Measurements from ENCODE around the gene AMBRA1.
A peak's percentile ranks its signal among the peaks of the same experiment; 100 is the strongest.

Gene AMBRA1

DNA sequence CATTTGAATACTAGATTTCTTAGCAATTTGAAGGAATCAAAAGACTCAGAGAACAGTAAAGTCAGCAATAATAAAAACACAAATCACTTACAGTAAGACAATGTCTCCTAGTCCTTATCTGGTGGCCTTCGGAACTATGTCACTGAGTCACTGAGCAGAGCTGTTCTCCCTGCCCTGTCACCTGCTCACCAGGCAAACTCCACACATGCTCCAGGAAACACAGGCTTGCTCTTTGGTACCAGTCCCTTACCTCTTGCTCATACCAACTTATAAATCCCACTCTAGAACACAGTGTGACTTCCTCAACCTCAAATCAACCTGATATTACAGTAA, 121.2 kb downstream of the AMBRA1 start:
- DNase-seq (ENCODE audit: low read depth) = no peak

GRCh38 chr11:46471943-46472661, 121.7 kb downstream of the AMBRA1 start:
- no peak for DNase-seq (ENCODE audit: low read depth)

- peak; percentile 29 for DNase-seq (ENCODE audit: low read depth)
These were observed 123.9 kb downstream of the AMBRA1 start for GRCh38 chr11:46469926-46470325.

- DNase-seq (ENCODE audit: low read depth) = no peak
These were observed 128.1 kb downstream of the AMBRA1 start for GRCh38 chr11:46465683-46466082.

GRCh38 chr11:46463701-46464421, 130.0 kb downstream of the AMBRA1 start:
- no peak for DNase-seq (ENCODE audit: low read depth)

DNA sequence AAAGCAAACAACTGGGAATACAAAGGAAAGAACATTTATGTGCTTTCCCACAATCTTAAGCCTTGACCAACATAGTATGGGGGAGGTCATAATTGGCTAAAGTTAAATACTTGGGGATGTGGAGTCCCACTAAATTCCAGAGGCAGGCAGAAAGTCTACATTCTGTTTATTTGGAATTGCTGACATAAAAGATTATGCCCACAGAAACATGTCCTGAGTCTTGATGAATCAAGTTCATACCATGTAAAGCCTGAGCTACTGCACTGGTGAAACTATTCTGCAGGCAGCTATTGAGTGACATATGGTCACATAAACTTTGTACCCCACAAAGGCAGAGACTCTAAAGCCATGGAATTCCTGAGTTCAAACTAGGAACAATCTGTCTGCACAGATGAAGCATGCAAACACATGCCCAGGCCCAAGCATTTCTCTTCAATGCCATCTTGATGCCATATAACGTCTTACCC, 132.3 kb downstream of the AMBRA1 start:
- DNase-seq (ENCODE audit: low read depth) = peak; percentile 85

DNA sequence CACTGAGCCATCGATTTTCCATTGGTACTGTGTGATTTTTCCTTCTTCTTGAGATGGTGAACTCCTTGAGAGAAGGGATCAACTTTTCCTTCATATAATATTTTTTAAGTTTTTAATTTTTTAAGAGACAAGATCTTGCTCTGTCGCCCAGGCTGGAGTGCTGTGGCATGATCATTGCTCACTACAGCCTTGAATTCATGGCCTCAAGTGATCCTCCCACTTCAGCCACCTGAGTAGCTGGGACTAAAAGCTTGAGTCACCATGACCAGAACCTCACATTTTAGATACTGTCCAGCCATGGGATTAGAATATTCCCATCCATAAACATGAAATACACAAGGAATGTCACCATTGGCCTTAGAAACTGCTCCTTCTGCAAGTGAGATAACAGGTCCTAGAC, 135.3 kb downstream of the AMBRA1 start:
- no peak for DNase-seq (ENCODE audit: low read depth)

- no peak for DNase-seq (ENCODE audit: low read depth)
These were observed 136.0 kb downstream of the AMBRA1 start for GRCh38 chr11:46457659-46458424.

GRCh38 chr11:46457021-46457420, 136.8 kb downstream of the AMBRA1 start:
- no peak for DNase-seq (ENCODE audit: low read depth)

- DNase-seq (ENCODE audit: low read depth) = no peak
These were observed 137.4 kb downstream of the AMBRA1 start for GRCh38 chr11:46456269-46457001.

DNA sequence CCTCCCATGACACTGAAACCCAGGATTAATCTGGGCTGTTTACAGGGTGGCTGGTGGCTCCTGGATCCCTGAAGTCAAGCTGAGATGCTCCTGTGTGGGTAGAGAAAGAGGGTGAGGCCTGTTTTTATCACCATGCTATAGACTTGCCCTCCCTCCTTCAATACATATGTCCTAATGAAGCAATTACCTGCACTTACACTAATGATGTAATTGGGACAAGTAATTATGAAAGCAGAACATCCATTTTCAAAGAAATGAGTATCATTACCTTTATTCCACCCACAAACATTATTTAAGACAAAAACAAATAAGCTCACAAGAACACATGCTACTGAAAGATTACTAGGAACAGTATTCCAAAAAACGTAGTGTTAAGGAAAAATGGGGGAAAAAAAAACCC, 138.0 kb downstream of the AMBRA1 start:
- no peak for DNase-seq (ENCODE audit: low read depth)

DNA sequence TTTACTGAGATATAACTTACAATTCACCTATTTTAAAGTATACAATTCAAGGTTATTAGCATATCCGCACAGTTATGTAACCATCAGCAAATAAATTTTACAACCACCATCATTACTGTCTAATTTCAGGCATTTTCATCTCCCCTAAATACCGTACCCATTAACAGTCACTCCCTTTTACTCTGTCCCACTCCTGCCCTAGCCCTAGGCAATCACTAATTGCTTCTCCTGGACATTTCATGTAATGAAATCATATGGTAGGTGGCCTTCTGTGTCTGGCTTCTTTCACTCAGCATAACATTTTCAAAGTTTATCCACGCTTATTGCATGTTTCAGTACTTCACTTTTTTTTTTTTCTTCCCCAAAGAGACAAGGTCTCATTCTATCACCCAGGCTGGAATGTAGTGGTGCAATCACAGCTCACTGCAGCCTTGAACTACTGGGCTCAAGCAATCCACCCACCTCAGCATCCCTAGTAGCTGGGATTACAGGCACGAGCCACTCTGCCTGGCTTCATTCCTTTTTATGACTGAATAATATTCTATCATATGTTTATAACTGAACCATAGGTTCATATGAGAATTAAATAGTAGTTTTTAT, 140.8 kb downstream of the AMBRA1 start:
- no peak for DNase-seq (ENCODE audit: low read depth)

DNA sequence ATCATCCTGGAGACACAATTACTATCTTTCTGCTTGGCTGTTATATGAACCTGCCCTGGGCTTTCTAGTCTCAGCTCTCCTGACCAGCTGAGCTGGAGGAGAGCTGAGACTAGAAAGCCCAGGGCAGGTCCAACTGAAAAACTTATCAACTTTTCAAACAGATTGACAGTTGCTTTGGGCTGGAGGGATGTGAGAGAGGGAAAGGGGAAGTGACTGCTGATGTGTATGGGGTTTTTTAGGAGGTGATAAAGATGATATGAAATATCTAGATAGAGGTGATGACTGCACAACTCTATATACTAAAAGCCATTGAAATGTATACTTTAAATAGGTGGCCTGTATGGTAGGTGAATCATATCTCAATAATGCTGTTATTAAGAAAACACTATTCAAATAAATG, 142.1 kb downstream of the AMBRA1 start:
- DNase-seq (ENCODE audit: low read depth) = no peak

- DNase-seq (ENCODE audit: low read depth) = no peak
These were observed 142.9 kb downstream of the AMBRA1 start for GRCh38 chr11:46450846-46451477.

DNA sequence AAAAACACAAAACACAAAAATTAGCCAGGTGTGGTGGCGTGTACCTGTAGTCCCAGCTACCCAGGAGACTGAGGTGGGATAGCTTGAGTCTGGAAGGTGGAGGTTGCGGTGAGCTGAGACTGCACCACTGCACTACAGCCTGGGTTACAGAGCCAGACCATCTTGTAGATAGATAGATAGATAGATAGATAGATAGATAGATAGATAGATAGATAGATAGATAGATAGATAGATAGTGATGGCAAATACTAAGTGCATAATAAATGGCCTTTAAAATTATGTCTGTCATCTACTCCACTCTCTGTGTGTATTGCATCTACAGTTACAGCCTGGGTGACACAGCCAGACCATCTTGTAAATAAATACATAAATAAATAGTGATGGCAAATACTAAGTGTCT, 146.3 kb downstream of the AMBRA1 start:
- DNase-seq (ENCODE audit: low read depth) = no peak

DNA sequence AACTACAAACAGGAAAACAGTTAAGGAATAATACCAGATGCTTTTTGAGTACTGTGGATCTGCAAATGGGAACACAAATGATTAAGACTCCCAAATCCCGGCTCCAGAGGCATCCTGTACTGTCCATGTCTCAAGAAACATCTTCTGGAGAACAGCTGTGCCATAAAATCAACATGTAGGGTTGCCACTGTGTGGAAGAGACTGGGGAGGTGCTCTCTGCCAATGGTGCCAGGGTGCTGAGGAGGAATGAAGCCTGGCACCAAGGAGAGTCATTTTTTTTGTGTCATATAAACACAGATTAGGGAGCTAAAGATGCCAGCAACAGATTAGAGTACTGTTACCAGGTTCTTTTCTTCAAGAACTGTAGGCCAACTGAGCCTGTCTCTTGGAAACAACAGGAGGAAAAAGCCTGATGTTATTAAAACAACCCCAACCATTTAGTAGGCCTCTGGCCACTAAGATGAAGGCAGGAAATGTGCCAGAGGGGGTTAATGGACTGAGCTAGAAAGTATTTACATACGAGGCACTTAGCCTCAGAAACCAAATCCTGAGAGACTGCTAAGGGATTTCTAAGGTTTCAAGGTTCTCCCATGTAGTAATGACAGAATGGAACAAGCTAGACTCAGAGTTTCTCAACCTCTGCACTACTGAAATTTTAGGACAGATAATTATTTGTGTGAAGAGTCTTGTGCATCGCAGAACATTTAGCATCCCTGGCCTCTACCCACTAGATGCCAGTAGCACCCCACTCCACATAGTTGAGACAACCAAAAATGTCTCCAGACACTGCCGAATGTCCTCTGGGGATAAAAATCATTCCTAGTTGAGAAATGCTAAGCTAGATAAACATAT, 147.7 kb downstream of the AMBRA1 start:
- DNase-seq (ENCODE audit: low read depth) = peak; percentile 58

GRCh38 chr11:46445192-46445919, 148.5 kb downstream of the AMBRA1 start:
- DNase-seq (ENCODE audit: low read depth) = no peak

DNA sequence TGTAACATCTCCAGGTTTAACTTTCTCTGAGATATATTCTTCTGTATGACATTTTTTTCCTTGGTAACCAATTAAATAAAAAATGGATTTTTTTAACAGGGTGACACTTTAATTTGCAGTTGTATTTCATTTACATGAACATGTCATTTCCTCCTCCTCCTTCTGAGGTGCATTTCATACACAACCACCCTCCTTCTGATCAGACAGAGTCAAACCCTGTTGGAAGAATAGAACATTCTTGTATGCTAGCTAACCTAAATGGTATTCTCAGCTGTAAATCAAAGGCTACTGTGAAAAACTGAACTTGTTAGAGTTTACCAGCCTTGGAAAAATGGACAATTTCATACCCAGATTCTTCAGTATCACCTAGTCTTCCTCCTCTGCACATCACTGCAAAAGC, 149.5 kb downstream of the AMBRA1 start:
- DNase-seq (ENCODE audit: low read depth) = no peak

- DNase-seq (ENCODE audit: low read depth) = no peak
These were observed 155.6 kb downstream of the AMBRA1 start for GRCh38 chr11:46438211-46438610.

Measured in EH (cell line).